Cardiac fibroblast (primary cell): ENCODE measurements around the gene TTLL9.
"Not testable (repeated sequence)": the region's sequence is repeated elsewhere in the genome, so short reads cannot be mapped to it uniquely, and the experiment has no call there.

Experiments used
- DNase-seq, 2 donors: peaks; one replicate each; pipeline versions ENCODE4 v3.0.0 to v3.0.0-alpha.2; 2010; ENCODE audit warnings: low read depth in 2 of 2
- H3K4me3 ChIP-seq, 2 donors: replicated peaks in 1 of 2; 1 replicate in 1 of 2; 2 replicates in 1 of 2; pipeline ENCODE4 v1.5.1; 2011; ENCODE audit warnings: low read depth in 2 of 2, low read length in 2 of 2, mild to moderate bottlenecking in 2 of 2, moderate library complexity in 1 of 2
- CTCF ChIP-seq: IDR thresholded peaks from one replicate; pipeline ENCODE4 v1.5.1; 2011; ENCODE audit warnings: low read depth, mild to moderate bottlenecking, low read length, inconsistent platforms

TTLL9 gene

GRCh38 chr20:31918466-31919105 is 48.2 kb downstream of the TTLL9 start:
- H3K4me3 ChIP-seq, result no peak overlapping the region
- TF ChIP-seq CTCF, result no peak
- no peak for DNase-seq

- no peak for DNase-seq
- no peak overlapping the region for H3K4me3 ChIP-seq
- TF ChIP-seq CTCF, result no peak
Observed at GRCh38 chr20:31919410-31920155, 49.1 kb downstream of the TTLL9 start.

- TF ChIP-seq CTCF, result no peak
- DNase-seq, result no peak
- no peak overlapping the region for H3K4me3 ChIP-seq
Observed at GRCh38 chr20:31920275-31920855, 49.9 kb downstream of the TTLL9 start.

- not testable (repeated sequence) for DNase-seq, H3K4me3 ChIP-seq
Observed at GRCh38 chr20:31921480-31921879, 51.0 kb downstream of the TTLL9 start.

GRCh38 chr20:31922181-31922580 is 51.7 kb downstream of the TTLL9 start:
- DNase-seq, result no peak
- no peak for TF ChIP-seq CTCF
- H3K4me3 ChIP-seq, result no peak overlapping the region

GRCh38 chr20:31922588-31922987 is 52.2 kb downstream of the TTLL9 start:
- H3K4me3 ChIP-seq, result no peak overlapping the region
- DNase-seq, result no peak
- no peak for TF ChIP-seq CTCF

GRCh38 chr20:31923388-31924331 is 53.2 kb downstream of the TTLL9 start:
- no peak for TF ChIP-seq CTCF
- H3K4me3 ChIP-seq, result no peak overlapping the region
- DNase-seq, result no peak
